Renal cortex interstitium (tissue), 11 donors: ENCODE measurements around the gene ZNF527. TPM values are rescaled to one million over a fixed set of nuclear protein-coding genes. Genes with fewer than 3 reads are reported as not detected.
"Not testable (repeated sequence)": the region's sequence is repeated elsewhere in the genome, so short reads cannot be mapped to it uniquely, and the experiment has no call there.

Experiments used
- DNase-seq, 11 donors: peaks; one replicate each; pipeline ENCODE4 v3.0.0-alpha.2; 2013; ENCODE audit warnings: low read depth in 9 of 11, low spot score in 4 of 11; ENCODE audit errors: extremely low read depth in 1 of 11
- polyA plus RNA-seq, 3 donors: library from polyadenylated mRNA; unstranded; fragments of 120-200 nt; gene quantifications; one replicate each; pipeline ENCODE4 v1.2.1, GENCODE V29; 2013; ENCODE audit not compliant: insufficient read length in 3 of 3

The ZNF527 gene
- polyA plus RNA-seq, 3 donors = 7.7 to 10.0 (median 9.8) TPM

DNA sequence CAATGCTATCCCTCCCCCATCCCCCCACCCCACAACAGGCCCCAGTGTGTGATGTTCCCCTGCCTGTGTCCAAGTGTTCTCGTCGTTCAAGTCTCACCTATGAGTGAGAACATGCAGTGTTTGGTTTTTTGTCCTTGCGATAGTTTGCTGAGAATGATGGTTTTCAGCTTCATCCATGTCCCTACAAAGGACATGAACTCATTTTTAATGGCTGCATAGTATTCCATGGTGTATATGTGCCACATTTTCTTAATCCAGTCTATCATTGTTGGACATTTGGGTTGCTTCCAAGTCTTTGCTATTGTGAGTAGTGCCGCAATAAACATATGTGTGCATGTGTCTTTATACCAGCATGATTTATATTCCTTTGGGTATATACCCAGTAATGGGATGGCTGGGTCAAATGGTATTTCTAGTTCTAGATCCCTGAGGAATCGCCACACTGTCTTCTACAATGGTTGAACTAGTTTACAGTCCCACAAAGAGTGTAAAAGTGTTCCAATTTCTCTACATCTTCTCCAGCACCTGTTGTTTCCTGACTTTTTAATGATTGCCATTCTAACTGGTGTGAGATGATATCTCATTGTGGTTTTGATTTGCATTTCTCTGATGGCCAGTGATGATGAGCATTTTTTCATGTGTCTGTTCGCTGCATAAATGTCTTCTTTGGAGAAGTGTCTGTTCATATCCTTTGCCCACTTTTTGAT lies 35.4 kb downstream of the ZNF527 start:
- not testable (repeated sequence) for DNase-seq

GRCh38 chr19:37412700-37413099 lies 41.8 kb downstream of the ZNF527 start:
- no peak for DNase-seq

DNA sequence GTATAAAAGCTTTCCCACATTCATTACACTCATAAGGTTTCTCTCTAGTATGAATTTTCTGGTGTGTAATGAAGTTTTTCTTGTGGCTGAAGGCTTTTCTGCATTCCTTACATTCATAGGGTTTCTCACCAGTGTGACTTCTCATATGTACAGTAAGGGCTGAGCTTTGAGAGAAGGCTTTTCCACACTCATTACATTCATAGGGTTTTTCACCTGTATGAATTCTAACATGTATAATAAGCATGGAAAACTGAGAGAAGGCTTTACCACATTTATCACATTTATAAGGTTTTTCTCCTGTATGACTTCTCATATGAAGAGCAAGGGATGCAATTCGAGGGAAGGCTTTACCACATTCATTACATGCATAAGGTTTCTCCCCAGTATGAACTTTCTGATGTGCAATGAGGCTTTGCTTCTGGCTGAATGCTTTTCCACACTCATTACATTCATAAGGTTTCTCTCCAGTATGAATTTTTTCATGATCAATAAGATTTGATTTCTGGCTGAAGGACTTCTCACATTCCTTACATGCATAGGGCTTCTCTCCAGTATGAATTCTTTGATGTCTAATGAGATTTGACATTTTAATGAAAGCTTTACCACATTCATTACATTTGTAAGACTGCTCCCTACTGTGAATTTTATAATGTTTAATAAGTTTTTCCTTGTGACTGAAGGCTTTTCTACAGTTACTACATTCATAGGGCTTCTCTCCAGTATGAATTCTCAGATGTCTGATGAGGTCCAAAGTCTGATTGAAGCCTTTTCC lies 42.6 kb downstream of the ZNF527 start:
- DNase-seq = no peak

Other genes with a start within 250 kb of the ZNF527 start
- gene ZNF585A, start 198.4 kb upstream of the ZNF527 start, polyA plus RNA-seq = 10 to 100 TPM; 13.6 to 20.2 (median 15.9) TPM
- 10 to 100 TPM; 16.6 to 18.8 (median 16.9) TPM for gene ZNF585B, start 160.6 kb upstream of the ZNF527 start, polyA plus RNA-seq
- 10 to 100 TPM; 11.4 to 15.6 (median 14.4) TPM for gene ZNF383, start 152.9 kb upstream of the ZNF527 start, polyA plus RNA-seq
- gene ZNF569, start 96.3 kb downstream of the ZNF527 start, polyA plus RNA-seq = 10 to 100 TPM; 10.5 to 14.6 (median 10.6) TPM
- 10 to 100 TPM in 2 of 3 donors, 1 to 10 TPM in 1; 9.4 to 11.3 (median 10.5) TPM for gene ZNF570, start 98.3 kb downstream of the ZNF527 start, polyA plus RNA-seq
- 10 to 100 TPM; 19.9 to 32.9 (median 24.7) TPM for gene ZNF793, start 135.8 kb downstream of the ZNF527 start, polyA plus RNA-seq
- gene ZNF571, start 223.7 kb downstream of the ZNF527 start, polyA plus RNA-seq = 10 to 100 TPM in 1 of 3 donors, 1 to 10 TPM in 2; 9.1 to 10.6 (median 9.8) TPM
- gene ZNF540, start 223.8 kb downstream of the ZNF527 start, polyA plus RNA-seq = 1 to 10 TPM; 3.1 to 6.2 (median 5.1) TPM